GM10266 (cell line): ENCODE results near the gene UBE2V1.

Source experiments
- DNase-seq: peaks from one replicate; pipeline ENCODE4 v3.0.0; 2012; ENCODE audit errors: extremely low spot score
- CTCF ChIP-seq: IDR thresholded peaks from 2 replicates; pipeline ENCODE4 v1.5.1; 2012; ENCODE audit warnings: mild to moderate bottlenecking, low read depth; ENCODE audit not compliant: control insufficient read depth, insufficient read depth; ENCODE audit errors: missing control alignments

The UBE2V1 gene

GRCh38 chr20:50133474-50134217 lies 20.7 kb upstream of the UBE2V1 start:
- DNase-seq, result no peak
- TF ChIP-seq CTCF, result no peak

- DNase-seq, result no peak
- no peak for TF ChIP-seq CTCF
Observed at GRCh38 chr20:50133041-50133440, 20.1 kb upstream of the UBE2V1 start.

DNA sequence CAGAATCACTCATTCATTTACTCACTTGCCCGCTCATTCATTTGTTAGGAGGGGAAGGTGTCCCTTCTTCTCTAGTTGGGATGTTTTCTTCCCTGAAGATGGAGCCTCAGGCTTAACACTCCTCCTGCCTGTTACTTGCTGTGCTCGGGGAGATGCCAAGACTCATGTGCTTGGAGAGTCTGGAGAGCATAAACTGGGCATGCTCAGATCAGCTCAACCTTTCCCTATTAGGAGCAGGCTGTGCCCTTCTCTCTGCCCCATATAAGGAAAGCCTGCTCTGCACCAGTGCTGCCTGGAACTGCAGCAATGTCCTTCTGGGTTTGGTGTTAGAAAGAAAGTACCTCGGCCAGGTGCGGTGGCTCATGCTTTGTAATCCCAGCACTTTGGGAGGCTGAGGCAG lies 18.0 kb upstream of the UBE2V1 start:
- no peak for TF ChIP-seq CTCF

DNA sequence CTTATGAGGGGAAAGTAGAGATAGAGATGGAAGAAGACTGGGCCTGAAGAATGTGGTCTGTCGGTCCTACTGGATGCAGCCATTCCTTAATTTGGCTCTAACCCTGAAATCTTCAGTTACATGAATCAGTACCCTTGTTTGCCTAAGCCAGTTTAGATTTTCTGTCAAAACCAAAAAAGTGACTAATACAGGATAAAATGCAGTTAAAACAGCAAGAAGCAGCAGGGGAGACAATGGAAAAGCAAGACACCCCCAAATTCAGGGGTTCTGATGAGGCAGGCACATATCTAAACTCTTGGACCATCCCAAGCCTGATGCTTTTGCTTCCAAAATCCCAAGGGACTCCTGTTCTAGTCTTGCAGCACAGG lies 17.4 kb upstream of the UBE2V1 start:
- no peak for DNase-seq
- no peak for TF ChIP-seq CTCF

More for the DNA sequence above, 18.0 kb upstream of the UBE2V1 start:
- no peak for DNase-seq

GRCh38 chr20:50129662-50130355 lies 16.9 kb upstream of the UBE2V1 start:
- no peak for DNase-seq
- no peak for TF ChIP-seq CTCF

GRCh38 chr20:50128520-50128905 lies 15.6 kb upstream of the UBE2V1 start:
- DNase-seq, result no peak
- no peak for TF ChIP-seq CTCF
